COLO668 (cell line): Measurements from ENCODE around the gene GBA3.

ENCODE experiments used
- DNase-seq: peaks from one replicate; lab custom pipeline; 2025; ENCODE audit not compliant: unreplicated experiment; lab: John Stamatoyannopoulos, UW

The GBA3 gene

DNA sequence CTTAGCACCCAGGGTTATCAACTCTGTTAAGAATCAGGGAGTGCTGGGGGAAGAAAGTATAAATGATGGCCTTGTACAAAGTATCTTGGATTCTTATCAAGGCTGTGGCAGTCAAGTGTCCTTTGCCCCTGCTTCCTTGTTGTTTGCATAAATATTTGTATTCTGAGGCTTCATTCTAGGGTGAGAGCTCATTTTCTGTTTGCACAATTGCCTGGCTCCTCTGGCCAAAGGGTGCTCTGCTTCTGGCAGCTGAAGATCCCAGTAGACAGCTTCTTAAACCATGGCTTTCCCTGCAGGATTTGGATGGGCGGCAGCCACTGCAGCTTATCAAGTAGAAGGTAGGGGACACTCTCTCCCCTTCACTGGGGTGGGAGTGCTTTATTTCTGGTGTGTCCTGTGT is at the start of gene GBA3:
Gene GBA3 (plus strand): TSS at position 202 of the 400 bp plus-strand sequence.
- no peak for DNase-seq

DNA sequence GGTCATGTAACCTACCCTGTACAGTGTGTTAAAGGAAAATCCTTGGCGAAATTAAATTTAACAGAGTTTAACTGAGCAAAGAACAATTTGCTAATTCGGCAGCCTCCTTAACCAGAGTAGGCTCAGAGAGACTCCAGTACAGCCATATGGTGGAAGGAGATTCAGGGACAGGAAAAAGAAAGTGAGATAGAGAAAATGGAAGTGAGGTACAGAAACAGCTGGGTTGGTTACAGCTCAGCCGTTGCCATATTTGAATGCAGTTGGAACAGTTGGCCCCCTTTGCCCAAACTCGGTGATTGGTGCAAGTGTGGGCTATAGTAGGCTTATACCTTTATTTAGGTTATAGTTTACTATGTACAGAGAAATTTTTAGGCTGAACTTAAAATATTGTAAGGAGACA is 48.8 kb upstream of the GBA3 start:
- DNase-seq: no peak

DNA sequence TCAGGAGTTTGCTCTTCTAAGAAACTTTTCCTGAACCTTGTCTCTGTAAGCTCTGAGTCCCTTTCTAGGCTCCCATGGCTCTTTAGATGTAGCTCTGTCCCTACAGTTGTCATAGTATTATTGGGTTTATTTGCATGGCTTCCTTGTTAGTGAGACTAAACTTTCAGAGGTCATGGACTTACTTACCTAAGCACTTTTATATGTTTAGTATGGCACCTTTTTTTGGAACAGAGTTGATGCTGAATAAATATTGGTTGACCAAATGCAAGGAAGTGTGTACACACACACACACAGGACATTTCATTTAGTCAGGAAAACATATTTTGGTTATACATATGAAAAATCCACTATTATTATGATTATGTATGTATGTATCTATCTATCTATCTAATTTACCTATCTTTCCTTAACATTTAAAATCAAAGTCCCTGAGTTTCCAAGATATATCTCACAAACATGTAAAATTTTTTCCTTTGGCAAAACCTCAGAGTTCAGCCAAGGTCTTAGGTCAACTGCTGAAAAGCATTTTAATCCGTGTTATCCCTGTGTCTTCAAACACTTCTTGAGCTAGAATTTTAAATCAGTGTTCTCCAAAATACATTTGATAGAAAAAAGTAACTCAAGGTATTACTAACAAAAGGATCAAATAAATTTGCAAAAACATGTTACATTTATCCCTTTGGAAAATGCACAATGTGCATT is 47.1 kb upstream of the GBA3 start:
- no peak for DNase-seq

DNA sequence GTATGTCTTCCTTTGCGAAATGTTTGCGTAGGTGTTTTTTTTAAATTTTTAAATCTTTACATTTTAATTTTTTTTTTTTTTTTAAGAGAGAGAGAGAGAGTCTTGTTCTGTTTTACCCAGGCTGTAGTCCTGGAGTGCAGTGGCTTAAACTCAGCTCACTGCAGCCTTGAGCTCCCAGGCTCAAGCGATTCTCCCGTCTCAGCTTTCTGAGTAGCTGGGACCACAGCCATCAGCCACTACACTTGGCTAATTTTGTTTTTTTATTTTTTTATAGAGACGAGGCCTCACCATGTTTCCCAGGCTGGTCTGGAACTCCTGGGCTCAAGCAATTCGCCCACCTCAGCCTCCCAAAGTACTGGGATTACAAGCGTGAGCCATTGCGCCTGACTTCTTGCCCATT is 43.7 kb upstream of the GBA3 start:
- no peak for DNase-seq

DNA sequence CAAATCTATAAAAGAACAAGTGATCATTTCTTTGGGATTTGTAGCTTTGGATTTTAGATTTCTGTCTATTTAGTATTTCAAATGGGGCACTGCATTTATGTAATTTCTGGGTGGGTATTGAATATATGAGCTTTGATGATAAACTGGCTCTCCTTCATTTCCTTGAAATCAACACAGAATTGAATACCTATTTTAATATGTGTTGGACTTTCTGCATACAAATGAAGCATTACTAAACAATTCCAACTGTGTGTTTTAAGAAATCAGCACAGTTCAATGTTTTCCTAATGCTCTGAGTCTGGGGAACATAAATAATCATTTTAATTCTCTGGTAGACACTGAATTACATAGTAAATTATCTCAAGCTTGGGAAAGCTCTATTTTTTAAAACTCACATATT is 42.0 kb upstream of the GBA3 start:
- DNase-seq: no peak

DNA sequence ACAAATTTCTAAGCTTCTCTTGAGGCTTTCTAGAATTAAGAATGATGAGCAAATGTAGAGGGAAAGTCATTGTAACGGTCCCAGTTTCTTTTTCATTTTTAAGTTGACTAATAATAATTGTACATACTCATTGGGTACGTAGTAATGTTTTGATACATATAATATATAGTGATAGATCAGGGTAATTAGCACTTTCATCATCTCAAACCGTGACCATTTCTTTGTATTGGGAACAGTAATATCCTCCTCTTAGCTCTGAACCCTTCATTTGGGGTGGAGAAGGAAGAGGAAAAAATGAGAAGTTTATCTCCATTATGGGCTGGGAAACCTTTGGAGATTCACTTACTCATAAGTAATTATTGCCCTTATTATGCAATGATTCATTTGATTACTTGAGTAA is 39.0 kb upstream of the GBA3 start:
- no peak for DNase-seq

DNA sequence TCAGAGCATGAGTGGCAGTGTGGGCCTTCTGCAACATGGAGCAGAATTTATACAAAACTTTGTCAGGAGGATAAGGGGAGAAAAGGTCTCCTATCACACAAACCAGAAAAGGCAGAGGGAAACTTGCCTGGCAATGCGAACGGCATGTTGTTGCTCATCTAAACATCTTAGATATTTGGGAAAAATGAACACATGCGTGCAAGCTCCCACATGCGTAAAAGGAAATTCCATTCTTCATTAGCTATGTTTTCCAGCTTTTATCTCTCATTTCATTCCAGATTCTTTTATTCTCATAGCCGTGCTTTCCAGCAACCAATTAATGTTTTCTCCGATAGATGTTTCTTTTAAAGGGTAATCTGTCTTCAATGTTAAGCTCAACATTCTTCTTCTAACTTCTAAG is 31.3 kb upstream of the GBA3 start:
- no peak for DNase-seq

DNA sequence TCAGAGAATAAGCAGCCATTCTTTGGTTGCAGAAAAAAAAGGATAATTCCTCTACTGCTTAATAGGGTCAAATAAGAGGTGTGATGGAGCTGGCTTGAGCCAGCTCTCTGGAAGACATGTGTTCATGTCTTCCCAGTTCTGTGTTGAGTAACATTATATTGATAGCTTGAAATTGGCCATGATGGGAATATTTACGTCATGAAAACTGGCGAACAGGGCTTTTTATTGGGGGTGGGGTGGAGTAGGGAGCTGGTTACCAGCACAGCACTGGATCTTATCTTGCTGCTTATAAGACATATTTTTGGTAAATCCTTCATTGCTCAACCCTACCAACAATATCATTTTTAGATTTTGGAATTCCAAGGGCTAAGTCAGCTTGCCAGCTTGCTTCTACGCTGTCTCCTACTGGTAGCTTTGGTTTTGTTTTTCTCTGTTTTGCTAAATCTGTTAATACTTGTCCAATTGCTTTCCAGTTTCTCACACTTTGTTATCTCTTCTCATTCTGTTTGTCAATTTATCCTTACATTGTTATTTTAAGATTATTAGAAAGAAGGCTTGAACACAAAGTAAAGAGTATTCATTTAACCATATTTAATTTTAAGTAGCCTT is 25.3 kb upstream of the GBA3 start:
- DNase-seq: no peak

DNA sequence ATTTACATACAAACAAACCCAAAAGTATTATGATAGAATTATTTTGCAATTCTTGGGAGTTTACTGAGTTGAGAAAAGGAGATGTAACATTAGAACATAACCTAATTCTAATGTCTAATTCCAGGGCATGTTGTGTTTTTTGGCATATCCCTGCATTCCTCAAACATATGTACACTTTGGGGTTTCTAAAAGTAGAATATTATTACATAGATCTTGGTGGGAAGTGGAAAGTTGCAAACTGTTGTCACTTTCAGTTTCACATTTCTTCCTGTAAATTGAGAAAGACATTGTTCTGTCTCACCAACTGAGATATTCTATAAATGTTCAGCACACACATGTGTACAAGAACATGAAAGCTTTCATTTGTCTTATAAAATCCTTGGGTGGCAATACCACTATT is 24.4 kb upstream of the GBA3 start:
- DNase-seq: no peak

DNA sequence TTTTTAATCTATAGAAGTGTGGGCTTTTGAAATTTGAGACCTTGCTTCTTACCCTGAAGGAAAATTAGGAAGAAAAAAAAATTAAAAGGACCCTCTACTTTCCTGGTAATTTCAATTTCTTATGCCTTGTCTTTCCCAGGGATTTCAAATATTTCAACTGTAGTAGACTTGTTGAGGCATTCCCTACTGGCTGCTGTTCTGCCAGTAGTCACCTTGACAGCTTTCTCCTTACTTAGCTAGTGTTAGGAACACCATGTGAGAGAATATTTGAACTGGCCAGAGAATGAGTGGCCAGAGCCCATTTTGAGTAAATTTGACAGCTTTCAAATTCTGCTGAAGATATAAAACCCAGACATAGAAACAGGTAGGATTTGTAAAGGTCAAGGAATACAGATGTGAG is 24.0 kb upstream of the GBA3 start:
- DNase-seq: no peak

DNA sequence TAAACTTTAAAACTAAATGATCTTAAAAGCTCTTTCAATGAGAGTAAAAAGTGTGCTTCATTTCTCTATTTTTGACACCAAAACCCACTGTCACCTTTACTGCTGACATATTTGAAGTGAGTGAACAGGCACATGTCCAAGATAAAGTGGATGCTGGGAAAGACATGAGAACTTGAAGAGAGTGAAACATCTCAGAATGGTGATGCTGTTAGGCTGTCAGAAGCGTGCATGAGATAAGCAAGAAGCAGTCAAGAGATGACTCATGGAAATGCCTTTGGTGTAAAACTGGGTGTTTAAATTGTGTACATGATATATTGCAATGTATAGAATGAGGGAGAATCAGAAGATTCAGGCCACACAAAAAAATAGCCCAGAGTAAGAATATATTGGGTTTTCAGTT is 21.8 kb upstream of the GBA3 start:
- no peak for DNase-seq

DNA sequence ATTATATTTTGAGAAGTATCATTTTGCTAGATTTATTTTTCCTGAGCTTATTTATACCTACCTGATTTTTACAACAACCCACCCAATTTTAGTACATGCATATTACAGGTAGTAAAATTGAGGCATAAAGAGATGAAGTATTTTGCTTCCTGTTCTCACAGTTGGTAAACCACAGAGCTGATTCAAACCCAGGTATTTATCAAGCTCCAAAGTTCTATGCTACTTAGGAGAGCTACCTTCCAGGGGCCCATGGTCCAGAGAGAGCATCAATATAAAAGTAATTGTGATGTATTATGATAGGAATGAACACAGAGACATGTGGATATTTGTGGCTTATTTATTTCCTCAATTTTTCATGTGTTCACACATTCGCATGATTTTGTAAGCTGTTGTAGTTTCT is 20.2 kb upstream of the GBA3 start:
- no peak for DNase-seq

DNA sequence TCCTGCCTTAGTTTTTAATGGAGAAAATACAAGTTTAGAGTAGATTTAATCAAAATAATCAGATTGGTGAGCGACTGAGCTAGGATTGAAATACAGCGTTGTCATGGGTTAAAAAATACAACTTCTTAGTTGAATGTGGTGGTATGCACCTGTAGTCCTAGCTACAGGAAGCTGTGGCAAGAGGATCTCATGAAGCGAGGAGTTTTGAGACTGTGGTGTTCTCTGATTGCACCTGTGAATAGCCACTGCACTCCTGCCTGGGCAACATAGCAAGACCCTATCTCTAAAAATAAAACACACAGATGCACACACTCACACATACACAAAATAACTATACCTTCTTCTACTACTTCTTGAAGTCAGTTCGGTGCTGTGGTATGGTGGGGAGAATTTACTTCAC is 19.8 kb upstream of the GBA3 start:
- no peak for DNase-seq

DNA sequence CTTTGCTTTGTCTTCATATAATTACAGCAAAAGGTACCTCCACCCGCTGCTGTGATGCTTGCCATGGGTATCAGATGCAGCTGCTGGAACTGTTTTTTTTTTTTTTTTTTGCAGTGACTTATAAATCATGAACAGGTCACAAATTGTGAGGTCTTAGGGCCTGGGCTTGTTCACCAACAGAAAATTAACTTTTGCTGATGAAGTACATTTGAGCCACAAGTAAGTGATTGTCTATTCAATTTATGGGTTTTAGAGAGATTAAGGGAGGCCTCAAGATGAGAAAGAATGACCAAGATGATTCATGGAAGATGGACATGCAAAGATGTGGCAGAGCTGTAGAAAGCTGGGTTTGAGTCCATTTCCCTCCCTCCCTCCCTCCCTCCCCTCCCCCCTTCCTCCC is 18.0 kb upstream of the GBA3 start:
- no peak for DNase-seq

DNA sequence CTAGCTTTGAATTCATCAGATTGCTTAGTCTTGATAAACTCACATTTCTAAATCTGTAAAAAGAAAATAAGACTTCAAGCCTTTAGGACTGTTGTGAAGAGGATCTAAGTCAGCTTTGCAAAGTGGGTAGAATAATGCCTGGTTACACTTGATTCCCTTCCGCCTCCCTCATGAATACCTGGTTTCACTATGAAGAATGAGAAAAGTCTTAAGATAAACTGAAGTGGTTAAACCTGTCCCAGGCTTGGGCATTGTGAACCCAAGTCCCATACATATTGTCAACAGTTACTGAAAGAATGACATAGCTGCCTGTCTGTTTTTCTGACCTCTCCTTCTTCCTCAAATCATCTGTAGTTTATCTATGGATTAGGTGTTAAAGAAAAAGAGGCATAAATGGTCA is 16.7 kb upstream of the GBA3 start:
- no peak for DNase-seq

DNA sequence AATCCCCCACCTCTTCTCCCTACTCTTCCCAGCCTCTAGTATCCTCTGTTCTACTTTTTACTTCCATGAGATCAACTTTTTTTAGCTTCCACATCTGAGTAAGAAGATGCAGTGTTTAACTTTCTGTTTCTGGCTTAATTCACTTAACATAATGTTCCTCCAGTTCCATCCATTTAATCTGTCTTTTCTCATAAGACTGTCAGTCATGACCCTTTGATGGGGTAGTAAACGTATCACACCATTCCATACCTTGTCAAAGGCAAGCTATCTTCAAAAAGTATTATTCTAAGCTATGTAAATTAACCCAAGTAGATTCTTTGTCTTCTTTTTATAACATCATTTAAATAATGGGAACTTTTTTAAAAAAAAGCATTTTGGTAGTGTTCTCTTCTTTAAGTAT is 15.0 kb upstream of the GBA3 start:
- no peak for DNase-seq

DNA sequence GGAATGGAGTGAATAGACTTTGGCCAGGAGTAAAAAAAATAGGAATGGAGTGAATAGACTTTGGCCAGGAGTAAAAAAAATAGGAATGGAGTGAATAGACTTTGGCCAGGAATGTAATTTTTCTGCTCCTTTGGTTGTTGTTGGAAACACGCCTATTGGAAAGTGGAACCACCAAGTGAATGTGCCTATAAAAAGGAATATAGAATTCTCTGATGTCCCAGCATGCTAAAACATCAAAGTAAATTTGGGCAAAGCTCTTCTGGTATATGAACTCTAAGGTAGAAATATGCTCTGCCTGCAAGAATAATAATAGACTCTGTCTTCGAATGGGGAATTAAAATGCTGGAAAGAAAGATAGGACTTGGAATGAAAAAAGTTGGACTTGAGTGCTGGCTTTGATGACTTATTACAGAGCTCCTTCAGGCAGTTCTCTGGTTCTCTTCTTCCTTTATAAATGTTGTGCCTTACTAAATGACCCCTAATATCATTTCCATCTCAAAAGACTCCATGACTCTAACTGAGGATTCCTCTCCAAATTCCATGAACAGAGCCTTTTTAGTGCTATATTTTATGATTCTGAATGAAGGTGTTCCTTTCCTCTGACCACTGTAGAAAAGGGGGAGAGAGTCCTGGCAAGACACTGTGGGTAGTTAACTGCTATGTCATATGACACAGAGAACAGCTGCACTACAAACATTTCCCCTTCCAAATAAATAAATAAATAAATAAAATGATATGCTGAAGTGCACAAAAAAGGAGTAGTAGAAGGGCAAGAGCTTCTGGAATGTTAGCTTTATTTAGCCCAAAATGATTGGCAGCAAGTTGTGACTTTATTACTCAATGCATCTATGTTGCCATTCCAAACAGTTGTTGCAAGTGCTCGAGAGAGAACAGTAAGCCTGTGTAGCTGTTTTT is 13.5 kb upstream of the GBA3 start:
- DNase-seq: no peak

DNA sequence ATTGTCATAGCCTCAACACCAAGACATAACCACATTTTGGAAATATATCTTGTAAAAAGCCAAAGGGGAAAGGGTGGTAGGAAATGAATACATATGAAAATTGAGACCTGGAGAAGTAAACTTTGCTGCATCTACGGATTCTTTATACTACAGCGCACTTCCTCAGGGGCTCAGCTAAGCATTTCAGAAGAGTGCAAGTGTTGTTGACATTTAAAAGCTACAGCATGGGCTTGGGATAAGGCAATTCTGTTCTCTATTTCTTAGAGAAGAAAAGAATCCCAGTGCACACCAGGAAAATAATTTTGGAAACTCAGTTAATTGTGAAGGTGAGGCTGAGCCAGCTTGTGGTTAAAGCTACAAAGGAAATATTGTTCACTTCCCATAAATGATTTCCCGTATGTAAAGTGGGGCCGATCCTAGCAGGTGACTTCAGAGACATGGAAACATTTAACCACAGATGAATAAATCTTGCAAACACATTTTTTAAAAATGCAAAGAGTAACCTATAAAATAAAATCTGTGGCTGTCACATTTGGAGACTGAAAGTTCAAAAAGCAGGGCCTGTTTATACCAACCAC is 12.6 kb upstream of the GBA3 start:
- DNase-seq: no peak

DNA sequence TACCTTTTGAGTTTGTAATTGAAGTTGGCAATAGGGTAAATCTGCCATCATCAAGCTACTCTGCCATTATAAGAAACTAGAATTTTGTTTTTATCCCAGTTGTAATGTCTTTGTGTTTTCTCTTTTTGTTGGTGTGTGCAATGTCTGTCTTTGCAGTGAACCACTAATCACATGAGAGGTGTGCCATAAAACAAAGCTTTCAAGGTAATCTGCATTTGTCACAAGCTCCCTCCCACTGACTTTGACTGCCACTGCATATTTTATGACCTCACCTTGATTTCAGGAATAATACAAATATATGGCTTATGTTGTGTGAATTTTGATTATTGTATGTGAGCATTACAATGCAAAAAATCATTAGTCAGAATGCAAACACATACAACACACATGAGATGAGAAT is 9.0 kb upstream of the GBA3 start:
- DNase-seq: no peak

DNA sequence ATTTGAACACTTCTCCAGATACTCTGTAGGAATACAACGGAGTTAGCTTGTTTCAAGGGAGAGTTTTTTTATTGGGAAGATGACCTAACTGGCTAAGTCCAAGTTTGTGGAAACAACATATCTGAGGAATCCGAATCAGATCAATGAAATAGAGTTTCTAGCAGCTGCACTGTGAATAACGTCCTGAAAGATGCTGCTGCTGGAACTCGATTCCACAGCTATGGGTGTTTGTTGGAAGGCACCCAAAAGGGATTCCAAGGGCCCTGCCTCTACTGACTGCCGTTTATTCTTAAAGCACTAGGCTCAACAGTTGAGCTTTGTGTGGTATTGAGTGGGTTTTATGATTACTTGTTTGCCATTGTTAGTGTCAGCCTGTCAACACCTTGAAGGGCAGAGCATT is 6.6 kb upstream of the GBA3 start:
- DNase-seq: no peak

DNA sequence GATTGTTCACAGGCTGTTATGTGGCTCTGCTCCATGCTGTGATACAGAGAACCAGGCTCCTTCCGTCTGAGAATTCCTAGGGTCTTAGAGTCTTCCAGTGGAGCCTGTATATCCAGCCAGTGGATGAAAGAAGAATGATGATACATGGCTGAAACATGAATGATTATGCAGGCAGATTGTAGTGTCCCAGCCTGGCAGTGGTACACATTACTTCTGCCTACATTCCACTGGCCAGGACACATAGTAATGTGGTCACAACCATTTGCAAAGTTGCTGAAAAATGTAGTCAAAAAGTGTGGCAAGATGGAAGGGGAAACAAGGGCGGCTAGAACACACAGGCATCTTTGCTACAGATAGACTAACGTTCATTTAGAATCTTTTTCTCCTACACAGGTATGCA is 4.5 kb upstream of the GBA3 start:
- DNase-seq: no peak

DNA sequence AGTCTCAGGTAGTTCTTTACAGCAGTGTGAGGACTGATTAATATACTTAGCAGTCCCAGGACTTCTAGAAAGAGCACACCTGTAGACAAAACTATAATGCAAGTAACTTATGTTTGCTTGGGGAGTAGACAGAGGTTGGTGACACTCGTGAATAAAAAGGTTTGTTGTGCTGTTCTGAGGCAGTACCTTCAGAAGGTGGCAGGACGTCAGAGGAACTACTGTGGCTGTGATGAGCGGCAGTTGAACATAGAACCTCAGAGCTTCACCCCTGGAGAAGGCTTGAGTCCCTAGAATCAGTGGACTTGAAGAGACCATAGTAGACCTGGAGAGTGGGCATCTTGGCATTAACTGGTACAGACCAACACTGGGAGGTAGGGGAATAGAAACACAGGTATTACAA is 3.3 kb upstream of the GBA3 start:
- no peak for DNase-seq
